ENCODE results near the gene PPM1K. TPM values are rescaled to one million over a fixed set of nuclear protein-coding genes. Genes with fewer than 3 reads are reported as not detected.

The PPM1K gene
- total and polyA plus RNA-seq, 2 donors (not counting 3 experiments of a cell fraction or from before 2014, with no cell fraction given) = 4.0 to 8.6 TPM

DNA sequence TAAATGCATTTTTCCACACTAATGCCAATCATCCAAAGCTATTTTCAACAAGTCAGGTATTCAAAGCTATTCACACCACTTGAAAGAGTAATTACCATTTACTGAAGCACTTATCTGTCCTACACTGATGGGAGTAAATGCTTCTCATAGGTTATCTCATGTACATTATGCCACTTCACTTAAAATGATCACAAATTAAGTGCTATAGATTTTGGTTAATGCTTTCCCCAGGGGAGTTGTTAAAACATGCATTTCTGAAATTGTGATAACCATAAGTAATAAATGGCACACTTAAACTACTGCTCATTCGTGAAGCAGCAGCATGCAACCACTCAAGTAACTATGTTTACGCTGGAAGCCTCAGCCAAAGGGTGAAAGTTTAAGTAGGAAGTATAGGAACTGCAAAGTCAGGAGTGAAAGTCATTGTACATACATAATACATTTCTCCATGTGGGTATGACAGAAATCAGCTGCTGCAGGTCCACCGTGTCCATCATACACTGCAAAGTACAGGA, 6.6 kb downstream of the PPM1K start:
- Histone ChIP-seq H3K9me3 (replicated peaks; ENCODE audit: control insufficient read depth, insufficient read depth, low read length) (no peaks in the 10 kb centered on the region), H3K4me3 (replicated peaks in 1 of 3; ENCODE audit: insufficient read depth in 1 of 3, low read depth in 1 of 3, low read length in 3 of 3) (no peak overlapping the region), H3K4me2 (ENCODE audit: insufficient read depth, low read length) (no peak overlapping the region), H3K27me3 (ENCODE audit: control insufficient read depth in 2 of 2, insufficient read depth in 2 of 2, low read length in 2 of 2) (no peaks in the 10 kb centered on the region), H4K20me1 (replicated peaks; ENCODE audit: control insufficient read depth, extremely low read depth, insufficient read depth, low read length) (no peaks in the 10 kb centered on the region), H3K36me3 (ENCODE audit: control insufficient read depth in 2 of 2, extremely low read depth in 1 of 2, insufficient read depth in 2 of 2, low read length in 2 of 2) (no peaks in the 10 kb centered on the region), H3K27ac (ENCODE audit: insufficient read depth, low read depth, low read length) (no peak overlapping the region), H3K9me1 (replicated peaks; ENCODE audit: control insufficient read depth, extremely low read depth, insufficient read depth, low read length) (no peaks in the 10 kb centered on the region), H3K79me2 (ENCODE audit: control insufficient read depth, insufficient read depth, low read length) (no peaks in the 10 kb centered on the region), H3K4me1 (ENCODE audit: control insufficient read depth, extremely low read depth, insufficient read depth, low read length) (peaks cover 3% of the 10 kb centered on the region), H3K9ac (replicated peaks; ENCODE audit: extremely low read depth, insufficient read depth, low read length) (no peak overlapping the region), H2AFZ (ENCODE audit: low read depth, low read length) (no peak overlapping the region)
- no TSS peak for BruUV-seq (replicated peaks)
- CTCF ChIA-PET = interaction anchor here (0.7 to 1.3 kb wide), 4 partner anchors 40 to 238 kb away, joined by 3 read pairs; no protein-coding TSS in a partner anchor
- dilution Hi-C loops (cut with MboI; ENCODE audit: extremely low pct_ligation_motif_present, low sequenced_read_pairs) (no loop called here), intact Hi-C loops (cut with micrococcal nuclease) (no loop called here)
- FAIRE-seq (no peak), DNase-seq (ENCODE audit: low read depth, low spot score) (no peak)
- POLR2A ChIA-PET = no interaction called here
- TF ChIP-seq EZH2 (IDR thresholded peaks at IDR 0.05; ENCODE audit: borderline replicate concordance, low read depth, low read length, severe bottlenecking) (no peak), MYC (IDR thresholded peaks at IDR 0.05; ENCODE audit: low read depth, low read length) (no peak), FOS (IDR thresholded peaks at IDR 0.05; ENCODE audit: borderline replicate concordance, insufficient read depth, low read length) (no peak), GATA2 (IDR thresholded peaks at IDR 0.05; ENCODE audit: insufficient read depth, insufficient read length, low read depth, low read length) (no peak), JUN (IDR thresholded peaks at IDR 0.05; ENCODE audit: borderline replicate concordance, insufficient read depth, insufficient read length, low read depth) (no peak), POLR2A (IDR thresholded peaks at IDR 0.05; ENCODE audit: low read depth, low read length) (no peak), POLR2AphosphoS5 (IDR thresholded peaks at IDR 0.05; ENCODE audit: insufficient read depth, low read depth, low read length) (no peak)
- TF ChIP-seq, protein P1, sequence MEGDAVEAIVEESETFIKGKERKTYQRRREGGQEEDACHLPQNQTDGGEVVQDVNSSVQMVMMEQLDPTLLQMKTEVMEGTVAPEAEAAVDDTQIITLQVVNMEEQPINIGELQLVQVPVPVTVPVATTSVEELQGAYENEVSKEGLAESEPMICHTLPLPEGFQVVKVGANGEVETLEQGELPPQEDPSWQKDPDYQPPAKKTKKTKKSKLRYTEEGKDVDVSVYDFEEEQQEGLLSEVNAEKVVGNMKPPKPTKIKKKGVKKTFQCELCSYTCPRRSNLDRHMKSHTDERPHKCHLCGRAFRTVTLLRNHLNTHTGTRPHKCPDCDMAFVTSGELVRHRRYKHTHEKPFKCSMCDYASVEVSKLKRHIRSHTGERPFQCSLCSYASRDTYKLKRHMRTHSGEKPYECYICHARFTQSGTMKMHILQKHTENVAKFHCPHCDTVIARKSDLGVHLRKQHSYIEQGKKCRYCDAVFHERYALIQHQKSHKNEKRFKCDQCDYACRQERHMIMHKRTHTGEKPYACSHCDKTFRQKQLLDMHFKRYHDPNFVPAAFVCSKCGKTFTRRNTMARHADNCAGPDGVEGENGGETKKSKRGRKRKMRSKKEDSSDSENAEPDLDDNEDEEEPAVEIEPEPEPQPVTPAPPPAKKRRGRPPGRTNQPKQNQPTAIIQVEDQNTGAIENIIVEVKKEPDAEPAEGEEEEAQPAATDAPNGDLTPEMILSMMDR (IDR thresholded peaks at IDR 0.05; ENCODE audit: extremely low read depth in 1 of 2, insufficient read depth in 1 of 2, low read depth in 1 of 2, low read length in 2 of 2) = no peak
- TF ChIP-seq, protein P2, sequence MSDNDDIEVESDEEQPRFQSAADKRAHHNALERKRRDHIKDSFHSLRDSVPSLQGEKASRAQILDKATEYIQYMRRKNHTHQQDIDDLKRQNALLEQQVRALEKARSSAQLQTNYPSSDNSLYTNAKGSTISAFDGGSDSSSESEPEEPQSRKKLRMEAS (IDR thresholded peaks at IDR 0.05; ENCODE audit: insufficient read depth, insufficient read length) = no peak
